DND-41 (cell line): Measurements from ENCODE around the gene ARL6IP4.

Experiments used
- EZH2 ChIP-seq: IDR thresholded peaks from 3 replicates; pipeline ENCODE4 v1.6.1; 2012; ENCODE audit warnings: borderline replicate concordance, low read depth, mild to moderate bottlenecking, moderate library complexity, low read length, inconsistent platforms; ENCODE audit not compliant: severe bottlenecking
- TF ChIP-seq, protein P1 (sequence below): IDR thresholded peaks from 2 replicates; pipeline ENCODE4 v1.5.1; 2012; ENCODE audit warnings: borderline replicate concordance, low read length, moderate library complexity, mild to moderate bottlenecking; ENCODE audit not compliant: poor library complexity, severe bottlenecking; ENCODE audit errors: extremely low read depth

GRCh38 chr12:122990561-122990960 is 10.1 kb downstream of the ARL6IP4 start:
- TF ChIP-seq, protein P1, sequence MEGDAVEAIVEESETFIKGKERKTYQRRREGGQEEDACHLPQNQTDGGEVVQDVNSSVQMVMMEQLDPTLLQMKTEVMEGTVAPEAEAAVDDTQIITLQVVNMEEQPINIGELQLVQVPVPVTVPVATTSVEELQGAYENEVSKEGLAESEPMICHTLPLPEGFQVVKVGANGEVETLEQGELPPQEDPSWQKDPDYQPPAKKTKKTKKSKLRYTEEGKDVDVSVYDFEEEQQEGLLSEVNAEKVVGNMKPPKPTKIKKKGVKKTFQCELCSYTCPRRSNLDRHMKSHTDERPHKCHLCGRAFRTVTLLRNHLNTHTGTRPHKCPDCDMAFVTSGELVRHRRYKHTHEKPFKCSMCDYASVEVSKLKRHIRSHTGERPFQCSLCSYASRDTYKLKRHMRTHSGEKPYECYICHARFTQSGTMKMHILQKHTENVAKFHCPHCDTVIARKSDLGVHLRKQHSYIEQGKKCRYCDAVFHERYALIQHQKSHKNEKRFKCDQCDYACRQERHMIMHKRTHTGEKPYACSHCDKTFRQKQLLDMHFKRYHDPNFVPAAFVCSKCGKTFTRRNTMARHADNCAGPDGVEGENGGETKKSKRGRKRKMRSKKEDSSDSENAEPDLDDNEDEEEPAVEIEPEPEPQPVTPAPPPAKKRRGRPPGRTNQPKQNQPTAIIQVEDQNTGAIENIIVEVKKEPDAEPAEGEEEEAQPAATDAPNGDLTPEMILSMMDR, result no peak
- no peak for TF ChIP-seq EZH2
